ENCODE data around the gene FREM3.

GRCh38 chr4:143713553-143713952 lies 13.1 kb upstream of the FREM3 start:
- TF ChIP-seq, protein P1, sequence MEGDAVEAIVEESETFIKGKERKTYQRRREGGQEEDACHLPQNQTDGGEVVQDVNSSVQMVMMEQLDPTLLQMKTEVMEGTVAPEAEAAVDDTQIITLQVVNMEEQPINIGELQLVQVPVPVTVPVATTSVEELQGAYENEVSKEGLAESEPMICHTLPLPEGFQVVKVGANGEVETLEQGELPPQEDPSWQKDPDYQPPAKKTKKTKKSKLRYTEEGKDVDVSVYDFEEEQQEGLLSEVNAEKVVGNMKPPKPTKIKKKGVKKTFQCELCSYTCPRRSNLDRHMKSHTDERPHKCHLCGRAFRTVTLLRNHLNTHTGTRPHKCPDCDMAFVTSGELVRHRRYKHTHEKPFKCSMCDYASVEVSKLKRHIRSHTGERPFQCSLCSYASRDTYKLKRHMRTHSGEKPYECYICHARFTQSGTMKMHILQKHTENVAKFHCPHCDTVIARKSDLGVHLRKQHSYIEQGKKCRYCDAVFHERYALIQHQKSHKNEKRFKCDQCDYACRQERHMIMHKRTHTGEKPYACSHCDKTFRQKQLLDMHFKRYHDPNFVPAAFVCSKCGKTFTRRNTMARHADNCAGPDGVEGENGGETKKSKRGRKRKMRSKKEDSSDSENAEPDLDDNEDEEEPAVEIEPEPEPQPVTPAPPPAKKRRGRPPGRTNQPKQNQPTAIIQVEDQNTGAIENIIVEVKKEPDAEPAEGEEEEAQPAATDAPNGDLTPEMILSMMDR (IDR thresholded peaks at IDR 0.05; ENCODE audit: borderline replicate concordance, extremely low read depth, low read length, poor library complexity, severe bottlenecking): no peak
- no peak for TF ChIP-seq EZH2 (IDR thresholded peaks at IDR 0.05; ENCODE audit: borderline replicate concordance, low read depth, low read length, severe bottlenecking)

Data from DND-41 (cell line).